ENCODE measurements around the gene SLX4.

DNA sequence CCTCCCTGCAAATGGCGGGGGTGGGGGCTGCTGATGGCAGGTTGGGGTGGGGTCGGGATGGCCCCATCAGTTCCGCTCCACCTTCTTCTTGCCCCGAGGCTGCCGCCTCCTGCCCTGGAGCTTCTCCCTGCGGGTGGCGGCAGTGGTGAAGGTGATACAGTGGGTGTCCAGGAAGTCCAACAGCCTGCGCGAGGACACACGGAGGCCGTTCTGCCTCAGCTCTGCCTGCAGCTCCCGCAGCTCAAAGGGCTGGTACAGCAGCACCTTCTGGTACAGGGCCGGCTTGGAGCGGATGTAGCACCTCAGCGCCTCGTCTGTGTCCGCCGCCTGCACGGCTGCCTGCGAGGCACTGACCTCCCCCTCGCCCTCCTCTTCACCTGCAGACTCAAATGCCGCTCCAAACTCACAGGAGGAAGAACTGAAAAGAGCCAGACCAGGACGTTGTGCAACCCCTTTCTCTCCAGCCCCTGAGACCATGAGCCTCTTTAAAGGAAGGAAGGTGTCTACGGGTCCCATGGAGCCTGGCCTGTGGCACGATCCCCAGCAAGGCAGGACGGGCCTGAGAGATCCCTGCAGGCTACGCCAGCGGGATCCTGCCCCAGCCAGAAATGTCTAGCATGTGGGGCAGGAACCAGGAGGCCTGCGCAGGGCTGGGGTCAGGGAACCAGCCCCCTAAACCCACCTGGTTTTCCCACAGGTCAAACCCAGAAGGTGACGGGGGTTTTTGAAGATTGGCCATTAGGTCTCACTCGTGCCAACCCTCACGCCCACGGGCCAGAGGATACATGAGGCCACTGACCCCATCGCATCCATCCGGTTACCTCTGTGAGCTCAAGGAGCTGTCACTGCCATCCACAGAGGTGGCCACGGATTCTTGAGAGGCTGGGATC lies 28.9 kb downstream of the SLX4 start:
- TF ChIP-seq, protein P1, sequence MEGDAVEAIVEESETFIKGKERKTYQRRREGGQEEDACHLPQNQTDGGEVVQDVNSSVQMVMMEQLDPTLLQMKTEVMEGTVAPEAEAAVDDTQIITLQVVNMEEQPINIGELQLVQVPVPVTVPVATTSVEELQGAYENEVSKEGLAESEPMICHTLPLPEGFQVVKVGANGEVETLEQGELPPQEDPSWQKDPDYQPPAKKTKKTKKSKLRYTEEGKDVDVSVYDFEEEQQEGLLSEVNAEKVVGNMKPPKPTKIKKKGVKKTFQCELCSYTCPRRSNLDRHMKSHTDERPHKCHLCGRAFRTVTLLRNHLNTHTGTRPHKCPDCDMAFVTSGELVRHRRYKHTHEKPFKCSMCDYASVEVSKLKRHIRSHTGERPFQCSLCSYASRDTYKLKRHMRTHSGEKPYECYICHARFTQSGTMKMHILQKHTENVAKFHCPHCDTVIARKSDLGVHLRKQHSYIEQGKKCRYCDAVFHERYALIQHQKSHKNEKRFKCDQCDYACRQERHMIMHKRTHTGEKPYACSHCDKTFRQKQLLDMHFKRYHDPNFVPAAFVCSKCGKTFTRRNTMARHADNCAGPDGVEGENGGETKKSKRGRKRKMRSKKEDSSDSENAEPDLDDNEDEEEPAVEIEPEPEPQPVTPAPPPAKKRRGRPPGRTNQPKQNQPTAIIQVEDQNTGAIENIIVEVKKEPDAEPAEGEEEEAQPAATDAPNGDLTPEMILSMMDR (IDR thresholded peaks at IDR 0.05): no peak
- no peak for TF ChIP-seq POLR2A (IDR thresholded peaks at IDR 0.05)

Data from lower leg skin (tissue), 3 donors.